ENCODE results near the gene CD59.

CD59 gene

GRCh38 chr11:33736148-33736812 lies at the start of gene CD59:
CD59 (minus strand) TSS chr11:33736423; CDS start chr11:33722445, 13,978 bp downstream.
- DNase-seq, result peak; percentile 35 to 95 (median 87)

GRCh38 chr11:33785609-33786008 lies 49.4 kb upstream of the CD59 start:
- DNase-seq, result no peak

- DNase-seq, result no peak
These were observed 43.8 kb upstream of the CD59 start for GRCh38 chr11:33779849-33780528.

GRCh38 chr11:33778675-33779074 lies 42.5 kb upstream of the CD59 start:
- peak in 3 of 51 donors; percentile 2 to 9 (median 2) for DNase-seq

- DNase-seq, result no peak
These were observed 41.7 kb upstream of the CD59 start for GRCh38 chr11:33777906-33778305.

- DNase-seq, result no peak
These were observed 39.7 kb upstream of the CD59 start for GRCh38 chr11:33775832-33776470.

GRCh38 chr11:33775467-33775807 lies 39.2 kb upstream of the CD59 start:
- DNase-seq, result no peak

GRCh38 chr11:33774736-33775466 lies 38.7 kb upstream of the CD59 start:
- DNase-seq, result peak in 24 of 51 donors; percentile 25 to 67 (median 42)

GRCh38 chr11:33773987-33774735 lies 37.9 kb upstream of the CD59 start, which contains the start of gene FBXO3:
FBXO3 (minus strand) TSS chr11:33774520; CDS start chr11:33774497, 23 bp downstream.
- DNase-seq, result peak; percentile 31 to 90 (median 79)

- DNase-seq, result peak in 15 of 51 donors; percentile 3 to 61 (median 29)
These were observed 37.3 kb upstream of the CD59 start for GRCh38 chr11:33773404-33773986.

GRCh38 chr11:33772870-33773269 lies 36.6 kb upstream of the CD59 start:
- DNase-seq, result no peak

- DNase-seq, result no peak
These were observed 36.1 kb upstream of the CD59 start for GRCh38 chr11:33772300-33772699.

- no peak for DNase-seq
These were observed 34.0 kb upstream of the CD59 start for GRCh38 chr11:33770236-33770635.

- no peak for DNase-seq
These were observed 33.3 kb upstream of the CD59 start for GRCh38 chr11:33769542-33769941.

GRCh38 chr11:33767624-33768023 lies 31.4 kb upstream of the CD59 start:
- no peak for DNase-seq

GRCh38 chr11:33766085-33766484 lies 29.9 kb upstream of the CD59 start:
- no peak for DNase-seq

- no peak for DNase-seq
These were observed 25.2 kb upstream of the CD59 start for GRCh38 chr11:33761471-33761870.

- no peak for DNase-seq
These were observed 17.2 kb upstream of the CD59 start for GRCh38 chr11:33753304-33753967.

- no peak for DNase-seq
These were observed 15.7 kb upstream of the CD59 start for GRCh38 chr11:33751878-33752277.

GRCh38 chr11:33747979-33748378 lies 11.8 kb upstream of the CD59 start:
- no peak for DNase-seq

Data from hypothalamus (tissue), 51 donors.